ENCODE results near the gene DGKI.

DNA sequence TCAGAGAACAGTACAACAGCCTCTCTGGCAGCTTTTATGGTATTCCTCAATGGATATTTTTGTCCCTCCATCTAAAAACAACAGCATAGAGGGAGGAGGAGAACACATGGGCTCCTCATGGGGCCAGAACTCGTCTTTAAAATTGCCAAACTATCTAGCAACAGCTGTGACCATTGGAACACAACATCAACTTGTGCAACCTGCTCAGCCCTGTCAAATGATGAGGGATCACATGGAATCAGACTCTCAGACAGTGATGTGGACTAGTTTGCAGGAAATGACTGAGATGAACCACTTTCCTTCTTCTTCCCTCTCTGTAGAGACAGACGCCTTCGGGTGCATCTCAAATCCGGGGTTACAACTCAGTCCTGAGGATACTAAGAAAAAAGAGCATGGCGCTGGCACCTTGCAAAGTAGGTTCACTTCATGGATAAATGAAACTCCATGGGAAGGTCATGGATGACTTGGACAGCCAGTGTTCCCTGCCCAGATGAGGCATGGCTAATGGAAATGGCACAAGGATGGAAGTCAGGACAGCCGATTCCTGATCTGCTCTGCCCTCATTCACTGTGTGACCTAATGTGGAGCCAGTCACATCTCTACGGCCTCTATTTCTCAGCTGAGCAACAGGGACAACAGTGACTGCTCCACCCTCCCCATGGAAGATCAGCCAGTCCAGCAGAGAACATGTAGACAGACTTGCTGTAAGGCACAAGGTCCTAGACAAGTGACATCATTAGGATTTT is 24.6 kb upstream of the DGKI start:
- TF ChIP-seq, protein P1, sequence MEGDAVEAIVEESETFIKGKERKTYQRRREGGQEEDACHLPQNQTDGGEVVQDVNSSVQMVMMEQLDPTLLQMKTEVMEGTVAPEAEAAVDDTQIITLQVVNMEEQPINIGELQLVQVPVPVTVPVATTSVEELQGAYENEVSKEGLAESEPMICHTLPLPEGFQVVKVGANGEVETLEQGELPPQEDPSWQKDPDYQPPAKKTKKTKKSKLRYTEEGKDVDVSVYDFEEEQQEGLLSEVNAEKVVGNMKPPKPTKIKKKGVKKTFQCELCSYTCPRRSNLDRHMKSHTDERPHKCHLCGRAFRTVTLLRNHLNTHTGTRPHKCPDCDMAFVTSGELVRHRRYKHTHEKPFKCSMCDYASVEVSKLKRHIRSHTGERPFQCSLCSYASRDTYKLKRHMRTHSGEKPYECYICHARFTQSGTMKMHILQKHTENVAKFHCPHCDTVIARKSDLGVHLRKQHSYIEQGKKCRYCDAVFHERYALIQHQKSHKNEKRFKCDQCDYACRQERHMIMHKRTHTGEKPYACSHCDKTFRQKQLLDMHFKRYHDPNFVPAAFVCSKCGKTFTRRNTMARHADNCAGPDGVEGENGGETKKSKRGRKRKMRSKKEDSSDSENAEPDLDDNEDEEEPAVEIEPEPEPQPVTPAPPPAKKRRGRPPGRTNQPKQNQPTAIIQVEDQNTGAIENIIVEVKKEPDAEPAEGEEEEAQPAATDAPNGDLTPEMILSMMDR (IDR thresholded peaks at IDR 0.05 in 2 of 3, conservative IDR thresholded peaks at IDR 0.05 in 1 of 3; ENCODE audit: borderline replicate concordance in 1 of 3, insufficient read depth in 1 of 3, low read depth in 2 of 3, low read length in 2 of 3): no peak
- TF ChIP-seq POLR2AphosphoS5 (IDR thresholded peaks at IDR 0.05; ENCODE audit: low read depth, low read length) (no peak), JUND (IDR thresholded peaks at IDR 0.05) (no peak), ZFX (IDR thresholded peaks at IDR 0.05) (no peak), POLR2A (IDR thresholded peaks at IDR 0.05; ENCODE audit: borderline replicate concordance, extremely low read depth, insufficient read depth, insufficient read length) (no peak)

All from HCT116 (cell line).